Tibial artery (tissue), 4 donors: ENCODE data around the gene SCG5.

Experiments used
- DNase-seq, 2 donors: peaks; one replicate each; pipeline ENCODE4 v3.0.0-alpha.2; 2019
- H3K27ac ChIP-seq, 2 donors: fragments of 200-600 bp; sonication (generic) in 1 of 2; 1 replicate in 1 of 2; 2 replicates in 1 of 2; pipeline ENCODE4 v1.5.1; 2018 to 2019; ENCODE audit warnings: mild to moderate bottlenecking in 1 of 2
- H3K27me3 ChIP-seq, 2 donors: fragments of 200-600 bp; sonication (generic) in 1 of 2; one replicate each; pipeline versions ENCODE4 v1.5.1 to v1.6.0; 2016 to 2019
- H3K36me3 ChIP-seq, 3 donors: fragments of 200-600 bp; sonication (generic) in 2 of 3; one replicate each; pipeline ENCODE4 v1.5.1; 2016 to 2019; ENCODE audit warnings: mild to moderate bottlenecking in 2 of 3
- H3K4me1 ChIP-seq, 4 donors: fragments of 200-600 bp; sonication (generic) in 2 of 4; 1 replicate in 3 of 4; 2 replicates in 1 of 4; pipeline ENCODE4 v1.5.1; 2016 to 2019
- H3K4me3 ChIP-seq, 2 donors: fragments of 200-600 bp; sonication (generic) in 1 of 2; 1 replicate in 1 of 2; 2 replicates in 1 of 2; pipeline ENCODE4 v1.5.1; 2018 to 2019; ENCODE audit warnings: mild to moderate bottlenecking in 2 of 2
- H3K9me3 ChIP-seq, 3 donors: fragments of 200-600 bp; sonication (generic) in 1 of 3; one replicate each; pipeline ENCODE4 v1.5.1; 2016 to 2019
- CTCF ChIP-seq, 2 experiments: fragments of 200-600 bp in 1 of 2; fragments of 450-650 bp in 1 of 2; IDR thresholded peaks; one replicate each; pipeline ENCODE4 v1.5.1; 2017 to 2019; ENCODE audit warnings: antibody characterized with exemption in 2 of 2, mild to moderate bottlenecking in 1 of 2, moderate library complexity in 1 of 2
- intact Hi-C: fragments of 100-400 bp; cut with DNase I; formaldehyde crosslinking; loops from one replicate; pipeline ENCODE4 v1.15.0; 2023; ENCODE audit warnings: low total_unique reads

The SCG5 gene

DNA sequence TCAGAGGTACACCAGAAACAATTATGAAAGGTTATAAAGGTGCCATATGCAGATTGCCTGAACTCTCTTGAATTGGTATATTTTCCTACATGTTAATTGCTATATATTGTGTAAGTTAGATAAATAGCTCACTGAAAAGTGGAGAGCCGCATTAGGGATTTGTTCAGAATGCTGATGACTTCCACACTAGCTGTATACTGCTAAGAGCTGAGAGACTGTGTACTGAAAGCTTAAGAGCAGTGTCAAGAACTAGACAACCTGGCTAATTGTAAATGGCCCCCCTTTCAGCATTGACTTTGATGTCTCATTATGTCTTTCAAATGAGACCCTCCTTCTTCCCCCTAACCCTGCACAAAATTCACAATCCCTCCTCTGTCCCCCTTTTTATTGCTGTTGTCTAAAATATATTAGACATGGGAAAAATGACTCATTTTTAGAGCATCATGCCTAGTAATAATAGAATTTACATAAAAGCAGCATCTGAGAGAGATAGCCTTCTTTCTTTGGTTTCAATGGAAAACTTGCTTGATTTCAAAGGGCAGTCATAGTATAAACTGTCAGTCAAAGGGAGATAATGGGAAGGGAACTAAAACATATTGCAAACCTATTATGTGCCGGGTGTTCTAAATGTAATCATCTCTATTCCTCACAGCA is 41.6 kb downstream of the SCG5 start:
- H3K36me3 ChIP-seq = no peaks in the 10 kb centered on the region
- H3K27ac ChIP-seq = no peak overlapping the region
- no peak for DNase-seq
- no peaks in the 10 kb centered on the region for H3K27me3 ChIP-seq
- H3K9me3 ChIP-seq = no peaks in the 10 kb centered on the region
- TF ChIP-seq CTCF (IDR thresholded peaks at IDR 0.05) = no peak
- peaks cover 0 to 11% (median 3%) of the 10 kb centered on the region in 4 donors for H3K4me1 ChIP-seq
- intact Hi-C loops = no loop called here
- H3K4me3 ChIP-seq = no peak overlapping the region

GRCh38 chr15:32683906-32684584 is 42.5 kb downstream of the SCG5 start:
- no peak overlapping the region for H3K27ac ChIP-seq
- DNase-seq = peak in 1 of 2 donors; percentile 50
- peaks cover 0 to 11% (median 3%) of the 10 kb centered on the region in 4 donors for H3K4me1 ChIP-seq
- H3K36me3 ChIP-seq = no peaks in the 10 kb centered on the region
- intact Hi-C loops = no loop called here
- H3K4me3 ChIP-seq = no peak overlapping the region
- H3K9me3 ChIP-seq = no peaks in the 10 kb centered on the region
- no peak for TF ChIP-seq CTCF (IDR thresholded peaks at IDR 0.05)
- H3K27me3 ChIP-seq = no peaks in the 10 kb centered on the region

- intact Hi-C loops = no loop called here
- DNase-seq = no peak
- H3K36me3 ChIP-seq = no peaks in the 10 kb centered on the region
- TF ChIP-seq CTCF (IDR thresholded peaks at IDR 0.05) = no peak
- no peak overlapping the region for H3K27ac ChIP-seq
- peaks cover 0 to 11% (median 3%) of the 10 kb centered on the region in 4 donors for H3K4me1 ChIP-seq
- H3K9me3 ChIP-seq = no peaks in the 10 kb centered on the region
- no peaks in the 10 kb centered on the region for H3K27me3 ChIP-seq
- H3K4me3 ChIP-seq = no peak overlapping the region
Measured at GRCh38 chr15:32685576-32685975, 44.1 kb downstream of the SCG5 start.

- intact Hi-C loops = no loop called here
- H3K27me3 ChIP-seq = no peaks in the 10 kb centered on the region
- no peak for TF ChIP-seq CTCF (IDR thresholded peaks at IDR 0.05)
- no peak overlapping the region for H3K27ac ChIP-seq
- no peaks in the 10 kb centered on the region for H3K36me3 ChIP-seq
- H3K4me1 ChIP-seq = peaks cover 0 to 3% (median 0%) of the 10 kb centered on the region in 4 donors
- H3K9me3 ChIP-seq = no peaks in the 10 kb centered on the region
- H3K4me3 ChIP-seq = no peak overlapping the region
- DNase-seq = no peak
Measured at GRCh38 chr15:32687556-32687955, 46.0 kb downstream of the SCG5 start.

DNA sequence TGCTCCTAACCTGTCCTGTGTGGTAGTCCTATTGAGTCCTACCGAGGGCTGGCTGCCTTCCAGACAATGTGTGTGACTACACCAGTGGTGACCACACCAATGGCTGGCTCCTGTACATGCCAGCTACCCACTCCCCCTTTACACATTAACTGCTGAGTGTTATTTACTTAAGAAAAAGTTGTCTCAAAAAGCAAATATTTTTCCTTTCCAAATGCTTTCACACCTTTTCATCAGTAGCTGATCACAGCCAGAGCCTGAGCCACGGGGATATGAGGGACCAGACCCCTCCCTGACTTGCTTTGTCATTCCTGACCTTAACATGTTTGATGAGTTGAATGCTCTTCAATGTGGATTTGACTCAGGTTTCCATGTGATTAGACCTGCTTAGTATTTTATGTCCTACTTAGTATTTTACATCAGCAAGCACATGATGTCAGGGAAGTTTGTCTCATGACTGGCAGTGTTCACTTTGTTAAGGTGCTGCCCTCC is 46.7 kb downstream of the SCG5 start:
- no peak for TF ChIP-seq CTCF (IDR thresholded peaks at IDR 0.05)
- no peak overlapping the region for H3K27ac ChIP-seq
- intact Hi-C loops = no loop called here

More for the DNA sequence above, 46.7 kb downstream of the SCG5 start:
- no peaks in the 10 kb centered on the region for H3K4me1 ChIP-seq
- no peaks in the 10 kb centered on the region for H3K27me3 ChIP-seq
- H3K36me3 ChIP-seq = no peaks in the 10 kb centered on the region
- no peaks in the 10 kb centered on the region for H3K9me3 ChIP-seq
- no peak overlapping the region for H3K4me3 ChIP-seq
- DNase-seq = no peak
